Posterior vena cava (tissue), 2 donors: ENCODE results near the gene GPRC5C. TPM values are rescaled to one million over a fixed set of nuclear protein-coding genes. Genes with fewer than 3 reads are reported as not detected.
A peak's percentile ranks its signal among the peaks of the same experiment; 100 is the strongest.

Experiments used
- DNase-seq: peaks from one replicate; pipeline ENCODE4 v3.0.0-alpha.2; 2020; ENCODE audit warnings: low spot score
- intact Hi-C, 2 donors: fragments of 100-400 bp; cut with DNase I; formaldehyde crosslinking; loops; one replicate each; pipeline versions ENCODE4 v1.14.1 to v1.14.2; 2022 to 2023
- total RNA-seq, 2 donors: library from RNA; stranded (reverse); fragmentation: NEBNext Ultra II Directional; extraction: Animal tissue kit (Norgen Biotek cat#: 25700); gene quantifications; one replicate each; pipeline ENCODE4 v1.2.1, GENCODE V29; 2021
- donor health status: DM: yes; HTN: yes; CAD: no.
- donor health status: DM: yes; HTN: yes; CAD: no.

GPRC5C gene
- total RNA-seq, 2 donors from 2014 or later = 7.3 to 12.9 TPM

GRCh38 chr17:74429604-74430384 lies 2.1 kb upstream of the GPRC5C start:
- intact Hi-C loops = no loop called here
- no peak for DNase-seq

GRCh38 chr17:74430385-74430705 lies 1.5 kb upstream of the GPRC5C start:
- intact Hi-C loops = no loop called here
- DNase-seq = no peak

- intact Hi-C loops = no loop called here
- DNase-seq = peak; percentile 88
Measured at GRCh38 chr17:74430706-74431567, 951 bp upstream of the GPRC5C start.

- DNase-seq = no peak
Measured at GRCh38 chr17:74432424-74432690, 469 bp downstream of the GPRC5C start.

GRCh38 chr17:74432766-74433391 lies 991 bp downstream of the GPRC5C start:
- no peak for DNase-seq
- intact Hi-C loops = no loop called here

More at GRCh38 chr17:74432424-74432690, 469 bp downstream of the GPRC5C start:
- intact Hi-C loops = no loop called here

- intact Hi-C loops = no loop called here
Measured at GRCh38 chr17:74433421-74434121, 1.7 kb downstream of the GPRC5C start.

GRCh38 chr17:74435775-74436359 lies 4.0 kb downstream of the GPRC5C start:
- DNase-seq = no peak
- intact Hi-C loops = no loop called here

More at GRCh38 chr17:74433421-74434121, 1.7 kb downstream of the GPRC5C start:
- DNase-seq = no peak

GRCh38 chr17:74437702-74438101 lies 5.8 kb downstream of the GPRC5C start:
- intact Hi-C loops = no loop called here
- DNase-seq = no peak

GRCh38 chr17:74439691-74440567 lies 8.0 kb downstream of the GPRC5C start:
- intact Hi-C loops = no loop called here
- DNase-seq = no peak

GRCh38 chr17:74441537-74441936 lies 9.6 kb downstream of the GPRC5C start:
- DNase-seq = no peak
- intact Hi-C loops = no loop called here

- no peak for DNase-seq
- intact Hi-C loops = no loop called here
Measured at GRCh38 chr17:74442291-74442669, 10.4 kb downstream of the GPRC5C start.

- intact Hi-C loops = no loop called here
- peak; percentile 94 for DNase-seq
Measured at GRCh38 chr17:74442670-74443515, 11.0 kb downstream of the GPRC5C start.

GRCh38 chr17:74443516-74444296 lies 11.8 kb downstream of the GPRC5C start:
- intact Hi-C loops = no loop called here
- no peak for DNase-seq

- DNase-seq = no peak
- intact Hi-C loops = no loop called here
Measured at GRCh38 chr17:74444406-74444805, 12.5 kb downstream of the GPRC5C start.

- DNase-seq = no peak
- intact Hi-C loops = no loop called here
Measured at GRCh38 chr17:74445158-74445557, 13.3 kb downstream of the GPRC5C start.

- no peak for DNase-seq
Measured at GRCh38 chr17:74446551-74447500, 14.9 kb downstream of the GPRC5C start.

More at GRCh38 chr17:74446551-74447500, 14.9 kb downstream of the GPRC5C start:
- intact Hi-C loops = no loop called here
